ENCODE measurements around the gene UBE2O.

DNA sequence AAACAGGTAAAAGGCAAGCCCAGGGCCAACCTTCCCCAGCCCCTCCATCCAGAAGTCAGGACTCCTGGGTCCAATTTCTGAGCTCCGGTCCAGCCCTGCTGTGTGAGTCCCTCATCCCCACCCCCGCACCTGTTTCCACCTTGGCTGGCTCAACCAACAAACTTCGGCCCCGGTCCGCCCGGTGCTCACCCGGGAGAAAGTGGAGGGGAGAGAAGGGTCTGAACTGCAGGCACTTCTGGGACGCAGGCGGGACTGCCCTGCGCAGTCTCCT is 47.7 kb upstream of the UBE2O start:
- TF ChIP-seq EZH2phosphoT487 (IDR thresholded peaks at IDR 0.05; ENCODE audit: insufficient read depth, low read depth): no peak
- no peak for TF ChIP-seq EZH2 (IDR thresholded peaks at IDR 0.05; ENCODE audit: insufficient read depth, poor library complexity, severe bottlenecking)
